Activated gamma-delta T cell (primary cell): ENCODE data around the gene CREB5.
"Not testable (repeated sequence)": the region's sequence is repeated elsewhere in the genome, so short reads cannot be mapped to it uniquely, and the experiment has no call there.

Experiments
- DNase-seq: peaks from one replicate; lab custom pipeline; 2025; lab: John Stamatoyannopoulos, UW

CREB5 gene

DNA sequence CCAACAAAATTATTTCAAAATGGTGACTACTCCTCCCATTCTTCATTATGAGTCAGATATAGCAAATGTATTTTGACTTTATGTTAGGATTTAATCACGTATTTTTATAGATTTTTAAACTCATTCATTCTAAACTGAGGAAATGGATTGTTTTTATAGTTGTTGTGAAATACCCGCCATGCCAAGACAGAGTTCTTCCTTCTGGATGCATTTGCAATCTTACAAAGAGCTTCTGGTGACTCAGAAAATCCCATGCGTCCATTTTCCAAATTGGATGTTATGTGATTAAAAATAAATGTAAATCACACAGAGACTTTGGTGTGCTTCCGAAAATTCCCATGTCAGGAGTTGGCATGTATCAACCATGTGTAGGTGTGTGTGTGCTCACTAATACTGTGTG lies 366.5 kb downstream of the CREB5 start:
- no peak for DNase-seq

DNA sequence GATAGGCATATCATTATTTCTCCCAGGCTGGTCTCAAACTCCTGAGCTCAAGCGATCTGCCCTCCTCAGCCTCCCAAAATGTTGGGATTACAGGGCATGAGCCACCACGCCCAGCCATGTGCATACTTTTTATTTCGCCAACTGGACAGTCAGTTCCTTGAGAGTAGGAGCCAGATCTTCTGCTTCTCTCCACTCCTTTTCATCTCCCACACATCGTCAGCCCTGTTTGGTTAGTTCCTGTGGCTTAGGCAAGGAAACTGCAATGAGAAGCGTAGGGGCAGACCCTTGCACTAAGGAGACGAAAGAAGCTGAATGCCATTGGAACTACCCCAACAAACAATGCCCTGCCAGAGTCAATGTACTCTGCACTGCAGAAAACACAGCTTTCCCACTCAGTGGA lies 367.6 kb downstream of the CREB5 start:
- DNase-seq = no peak

DNA sequence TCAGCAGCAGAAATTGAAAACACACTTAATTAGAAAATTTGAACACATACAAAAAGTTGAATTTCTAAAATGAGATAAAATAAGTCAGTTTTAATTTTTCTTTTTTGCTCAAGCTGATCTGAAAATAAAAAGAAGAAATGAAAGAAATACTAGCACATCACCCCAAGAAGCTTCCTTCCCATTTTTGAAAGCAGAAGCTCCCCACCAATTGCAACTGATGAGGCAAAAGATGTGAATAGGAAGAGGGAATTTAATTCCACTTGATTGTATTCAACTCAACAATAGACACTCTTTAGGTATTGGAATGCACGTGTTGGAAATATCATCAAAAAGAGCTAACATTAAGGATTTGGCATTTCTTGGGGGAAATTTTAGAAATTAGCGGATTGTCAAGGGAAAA lies 370.0 kb downstream of the CREB5 start:
- DNase-seq = no peak

DNA sequence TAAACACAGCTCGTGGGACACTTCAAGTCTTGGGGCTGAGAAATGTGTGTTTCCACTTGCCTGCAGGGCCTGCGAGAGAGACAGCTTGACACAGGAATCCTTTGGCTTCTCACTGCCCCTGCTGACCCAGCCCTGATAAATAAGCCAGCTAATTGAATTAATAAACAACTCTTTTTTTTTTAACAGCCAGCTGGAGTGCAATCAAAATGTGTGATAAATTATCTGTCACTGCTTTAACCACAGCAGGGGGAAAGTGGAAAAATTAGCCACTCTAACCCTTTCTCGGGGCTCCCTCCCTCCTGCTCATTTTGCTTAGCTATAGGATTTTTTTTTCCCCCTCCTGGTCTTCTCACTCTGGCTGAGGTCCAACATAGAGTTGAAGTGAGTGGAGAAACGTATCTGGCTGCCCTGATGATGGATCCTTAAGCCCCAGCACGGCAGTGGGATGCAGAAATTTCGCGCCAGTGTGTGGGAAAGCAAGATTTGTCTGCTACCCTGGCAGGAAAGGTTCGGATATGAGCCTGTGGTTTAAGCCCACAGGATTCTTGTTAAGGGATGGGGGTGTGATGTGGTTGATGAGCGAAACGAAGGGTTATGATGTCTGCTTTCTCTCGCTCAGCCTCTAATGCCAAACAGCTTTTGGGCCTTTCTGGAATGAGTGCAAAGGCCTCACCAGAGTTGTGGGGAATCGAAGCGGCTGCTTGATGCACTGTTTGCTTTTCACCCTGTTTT lies 372.0 kb downstream of the CREB5 start:
- DNase-seq = no peak

DNA sequence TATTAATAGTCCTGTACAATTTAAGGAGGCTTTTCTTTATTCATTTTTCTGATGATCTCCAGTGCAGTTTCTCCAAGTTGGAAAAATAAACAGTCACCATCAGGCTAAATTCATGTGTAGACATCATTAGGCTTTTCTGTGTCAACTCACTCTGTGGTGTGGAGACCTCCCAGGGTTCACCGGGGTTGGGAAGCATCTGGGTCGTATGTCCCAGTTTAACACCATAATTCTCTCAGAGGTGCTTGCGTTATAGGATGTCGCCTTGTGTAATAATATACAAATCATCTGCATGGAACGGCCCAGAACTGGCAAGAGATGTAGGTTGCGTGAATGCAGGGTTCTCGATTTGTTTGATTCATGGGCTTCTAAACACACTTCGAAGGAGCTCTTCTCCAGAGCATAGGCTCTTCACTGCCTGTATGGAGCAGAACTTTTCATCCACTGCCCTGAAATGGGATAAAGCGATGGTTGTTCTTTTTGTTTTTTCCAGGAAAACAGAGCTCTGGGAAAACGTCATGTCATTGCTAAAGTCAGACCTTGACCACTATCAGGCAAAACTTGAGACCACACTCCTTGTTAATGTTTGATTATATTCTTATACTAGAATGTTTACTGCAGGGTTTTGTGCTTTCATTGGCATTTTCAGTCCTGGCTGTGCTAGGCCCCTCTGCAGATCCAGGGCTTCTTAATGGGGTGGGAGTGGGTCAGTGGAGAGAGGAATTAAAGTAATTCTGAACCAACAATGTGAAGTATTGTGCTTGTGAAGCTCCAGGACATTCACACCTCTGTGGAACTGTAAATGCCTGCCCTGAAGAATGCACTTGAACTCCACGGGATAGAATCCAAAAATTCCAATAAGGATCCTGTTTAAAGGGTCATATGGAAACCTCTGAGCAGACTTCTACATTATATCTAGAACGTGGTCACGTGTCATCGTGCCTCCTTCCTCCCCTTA lies 373.0 kb downstream of the CREB5 start:
- DNase-seq = no peak

DNA sequence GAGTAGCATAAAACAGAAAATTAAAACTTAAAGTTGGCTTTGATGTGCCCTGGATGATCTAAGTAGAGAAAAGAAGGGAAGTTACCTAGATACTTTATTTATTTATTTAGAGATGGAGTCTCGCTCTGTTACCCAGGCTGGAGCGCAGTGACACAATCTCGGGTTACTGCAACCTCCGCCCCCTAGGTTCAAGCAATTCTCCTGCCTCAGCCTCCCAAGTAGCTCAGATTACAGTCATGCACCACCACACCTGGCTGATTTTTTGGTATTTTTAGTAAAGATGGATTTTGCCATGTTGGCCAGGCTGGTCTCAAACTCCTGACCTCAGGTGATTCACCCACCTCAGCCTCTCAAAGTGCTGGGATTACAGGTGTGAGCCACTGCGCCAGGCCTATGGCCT lies 373.8 kb downstream of the CREB5 start:
- not testable (repeated sequence) for DNase-seq

DNA sequence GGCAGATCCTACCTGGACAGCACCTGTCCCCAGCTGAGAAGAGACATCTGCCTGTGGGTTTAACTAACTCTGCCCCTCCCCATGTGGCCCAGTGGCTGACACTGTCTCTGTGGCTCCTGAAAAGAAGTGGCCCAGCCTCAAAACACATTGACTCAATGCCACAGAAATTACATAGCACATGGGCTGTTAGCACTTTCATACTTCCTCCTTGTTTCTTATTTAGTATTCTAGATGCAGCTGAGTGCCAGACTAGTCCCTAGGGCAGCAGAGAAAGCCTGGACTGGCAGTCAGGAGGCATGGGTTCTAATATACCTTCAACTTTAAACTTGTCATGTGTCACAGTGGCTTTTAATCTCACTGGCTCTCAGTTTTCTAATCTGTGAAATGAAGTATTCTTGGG lies 374.8 kb downstream of the CREB5 start:
- DNase-seq = no peak

DNA sequence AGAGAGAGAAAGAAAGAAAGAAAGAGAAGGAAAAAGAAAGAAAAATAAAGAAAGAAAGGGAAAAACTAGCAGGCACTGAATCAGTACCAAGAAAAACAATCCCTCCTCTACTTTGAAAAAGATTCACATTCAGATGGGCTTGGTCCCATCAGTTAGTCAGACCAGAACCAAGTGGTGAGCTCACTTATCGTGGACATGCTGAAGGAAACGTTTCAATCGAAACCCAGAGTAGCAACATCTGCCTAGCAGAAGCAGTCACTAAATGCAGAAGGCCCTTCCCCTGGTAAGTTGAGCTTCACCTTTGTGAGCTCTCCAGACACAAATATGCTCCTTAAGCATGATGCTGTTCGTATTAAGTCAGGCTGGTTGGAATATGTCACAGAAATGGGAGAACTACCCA lies 378.1 kb downstream of the CREB5 start:
- no peak for DNase-seq

DNA sequence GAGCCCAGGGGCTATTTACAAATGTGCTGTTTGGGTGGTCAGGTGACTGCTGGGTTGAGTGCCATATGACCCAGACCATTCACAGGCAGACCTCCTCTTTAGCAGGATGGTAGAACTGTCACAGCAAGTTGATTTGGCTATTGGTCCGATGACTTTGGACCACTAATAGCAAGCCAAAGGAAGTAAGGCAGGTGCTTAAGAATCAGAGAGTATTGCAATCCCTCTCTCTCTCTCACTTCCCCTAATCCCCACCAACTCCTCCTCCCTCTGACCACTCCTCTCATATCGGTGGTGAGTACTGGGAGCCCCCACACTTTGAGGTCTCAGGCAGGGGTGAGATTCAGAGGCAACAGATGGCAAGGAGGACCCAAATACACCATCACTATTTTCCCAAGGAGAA lies 380.5 kb downstream of the CREB5 start:
- no peak for DNase-seq

DNA sequence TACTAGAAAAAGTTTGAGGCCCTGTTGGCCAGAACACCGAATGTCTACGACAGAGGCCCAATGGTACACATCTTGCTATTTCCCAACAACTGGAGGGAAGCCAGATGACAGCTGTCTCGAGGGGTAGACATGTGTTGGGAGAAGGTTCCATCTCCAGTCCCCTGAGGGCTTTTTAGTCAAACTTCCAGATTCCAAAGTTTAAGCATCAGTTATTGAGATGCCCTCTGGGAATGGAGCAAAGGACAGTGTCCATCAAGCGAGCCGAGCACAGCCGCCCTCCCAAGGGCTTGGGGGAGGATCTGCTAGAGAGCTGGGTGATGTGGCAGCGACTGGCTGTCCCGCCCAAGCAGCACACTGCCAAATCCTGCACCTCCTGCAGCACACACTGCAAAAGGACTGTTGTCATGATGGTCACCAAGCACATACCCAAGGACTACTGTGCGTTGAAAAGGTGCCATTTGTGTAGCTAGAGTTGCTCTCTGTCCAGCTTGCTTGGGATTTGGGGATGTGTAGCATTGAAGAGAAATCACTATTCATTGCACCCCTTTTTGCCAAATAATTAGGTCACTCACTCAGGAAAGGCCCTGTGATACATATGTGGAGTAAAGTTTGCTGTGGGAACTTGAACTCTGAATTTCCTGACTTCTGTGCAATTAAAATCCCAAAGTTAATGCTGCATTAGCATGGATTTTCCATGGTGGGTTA lies 381.2 kb downstream of the CREB5 start:
- no peak for DNase-seq

DNA sequence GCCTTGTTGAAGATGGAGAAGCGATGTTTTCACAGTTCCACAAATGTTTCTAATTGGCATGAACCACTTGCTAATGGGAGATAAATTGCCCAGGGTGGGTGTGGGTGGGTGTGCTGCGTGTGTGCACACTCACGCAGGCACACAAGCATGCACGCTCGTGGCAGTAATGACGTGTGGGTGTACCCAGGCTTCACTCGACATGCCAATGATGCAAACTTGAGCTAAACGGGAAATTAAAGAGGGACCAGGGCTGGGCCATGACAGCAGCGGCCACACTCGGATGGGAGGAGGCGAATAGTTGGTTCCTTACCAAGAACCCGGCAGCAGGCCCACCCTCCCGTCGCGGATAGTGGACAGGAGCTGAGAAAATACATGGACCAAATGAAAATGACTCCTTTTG lies 386.0 kb downstream of the CREB5 start:
- no peak for DNase-seq

DNA sequence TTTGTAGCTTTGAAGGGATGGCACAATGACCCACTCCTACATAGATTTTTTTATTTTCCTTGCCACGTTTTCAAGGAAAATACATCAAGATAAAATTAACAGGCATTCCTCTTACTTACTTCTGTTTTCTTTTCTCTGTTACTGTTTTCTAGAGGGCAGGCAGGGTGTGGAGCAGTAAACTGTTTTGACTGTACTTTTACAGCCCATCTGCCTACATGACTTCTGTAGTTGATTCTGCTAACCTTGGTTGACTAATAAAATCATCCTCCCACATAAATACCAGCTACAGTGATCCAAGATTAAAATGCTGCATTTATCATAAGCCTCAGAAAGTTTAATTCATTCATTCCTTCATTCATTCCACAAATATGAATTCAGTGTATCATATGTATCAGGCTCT lies 387.3 kb downstream of the CREB5 start:
- no peak for DNase-seq

DNA sequence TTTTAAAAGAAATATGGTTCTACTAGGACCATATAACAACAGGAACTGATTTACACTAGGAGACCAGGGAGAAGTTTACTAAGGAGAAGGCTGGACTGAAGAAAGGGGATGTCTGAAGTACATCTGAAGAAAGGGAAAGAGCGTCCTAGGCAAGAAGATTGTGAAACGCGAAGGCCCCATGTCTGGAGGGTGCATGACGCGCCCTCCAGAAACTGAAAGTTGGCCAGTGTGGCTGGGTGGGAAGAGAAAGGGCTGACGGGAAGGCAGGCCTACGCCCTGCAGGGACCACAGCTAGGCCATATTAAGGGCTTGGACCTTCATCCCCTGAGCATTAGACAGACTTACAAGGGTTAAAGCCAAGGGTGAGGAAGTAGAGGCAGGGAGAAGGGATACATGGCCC lies 387.8 kb downstream of the CREB5 start:
- DNase-seq = no peak

DNA sequence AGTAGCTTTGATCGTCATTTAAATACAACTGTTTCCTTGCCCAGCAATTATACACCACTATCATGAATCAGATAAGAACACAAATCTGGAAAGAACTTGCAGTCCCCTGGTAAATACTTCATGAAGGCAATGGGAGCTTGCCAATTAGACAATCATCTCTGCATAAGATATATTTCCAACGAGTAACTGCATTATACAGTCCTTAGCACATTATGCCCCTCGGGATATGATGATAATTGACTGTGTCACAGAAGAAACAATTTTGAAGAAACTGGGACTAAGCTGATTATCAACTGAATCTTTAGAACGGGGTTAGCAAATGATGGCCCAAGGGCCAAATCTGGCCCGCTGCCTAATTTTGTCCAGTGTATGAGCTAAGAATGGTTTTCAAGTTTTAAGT lies 390.1 kb downstream of the CREB5 start:
- no peak for DNase-seq

DNA sequence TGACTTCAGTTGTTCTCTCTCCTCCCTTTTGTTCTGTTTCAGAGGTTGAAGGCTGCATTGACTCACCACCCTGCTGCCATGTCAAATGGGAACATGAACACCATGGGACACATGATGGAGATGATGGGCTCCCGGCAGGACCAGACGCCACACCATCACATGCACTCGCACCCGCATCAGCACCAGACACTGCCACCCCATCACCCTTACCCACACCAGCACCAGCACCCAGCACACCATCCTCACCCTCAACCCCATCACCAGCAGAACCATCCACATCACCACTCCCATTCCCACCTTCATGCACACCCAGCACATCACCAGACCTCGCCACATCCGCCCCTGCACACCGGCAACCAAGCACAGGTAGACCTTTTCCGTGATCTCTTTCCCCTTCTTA lies 391.8 kb downstream of the CREB5 start:
- DNase-seq = no peak

DNA sequence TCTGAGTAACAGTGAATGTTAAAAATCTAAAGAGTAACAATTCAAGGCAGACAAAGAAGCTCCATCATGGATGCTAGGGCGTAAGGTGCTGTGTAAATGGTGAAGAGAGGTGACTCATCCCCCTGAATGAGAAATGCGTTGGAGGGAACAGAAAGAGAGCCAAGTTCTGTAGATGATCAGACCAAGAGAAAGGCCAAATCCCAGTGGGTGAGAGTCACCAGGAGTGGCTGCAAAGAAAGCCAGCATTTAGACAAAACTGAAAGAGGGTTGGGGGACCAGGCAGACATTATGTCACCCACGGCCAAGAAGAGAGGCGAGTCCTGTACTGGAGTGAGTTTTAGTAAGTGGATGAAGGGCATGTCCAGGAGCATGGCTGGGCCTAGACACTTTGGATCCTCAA lies 392.7 kb downstream of the CREB5 start:
- no peak for DNase-seq

DNA sequence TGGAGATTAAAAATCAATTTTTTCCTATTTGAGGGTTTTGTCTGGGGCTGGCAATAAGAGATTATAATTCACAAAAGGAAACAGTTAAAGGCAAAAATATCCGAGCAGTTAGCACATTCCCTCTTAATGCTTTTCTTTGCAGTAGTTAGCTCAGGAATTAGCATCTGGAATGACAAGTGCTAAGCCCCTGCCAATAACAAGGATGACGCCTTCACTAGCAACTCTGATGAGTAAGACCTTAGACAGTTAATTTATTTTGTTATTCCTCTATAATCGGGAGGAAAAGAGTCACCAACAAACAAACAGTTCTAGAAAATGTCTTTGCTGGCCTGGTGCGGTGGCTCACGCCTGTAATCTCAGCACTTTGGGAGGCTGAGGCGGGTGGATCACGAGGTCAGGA lies 394.5 kb downstream of the CREB5 start:
- DNase-seq = no peak

DNA sequence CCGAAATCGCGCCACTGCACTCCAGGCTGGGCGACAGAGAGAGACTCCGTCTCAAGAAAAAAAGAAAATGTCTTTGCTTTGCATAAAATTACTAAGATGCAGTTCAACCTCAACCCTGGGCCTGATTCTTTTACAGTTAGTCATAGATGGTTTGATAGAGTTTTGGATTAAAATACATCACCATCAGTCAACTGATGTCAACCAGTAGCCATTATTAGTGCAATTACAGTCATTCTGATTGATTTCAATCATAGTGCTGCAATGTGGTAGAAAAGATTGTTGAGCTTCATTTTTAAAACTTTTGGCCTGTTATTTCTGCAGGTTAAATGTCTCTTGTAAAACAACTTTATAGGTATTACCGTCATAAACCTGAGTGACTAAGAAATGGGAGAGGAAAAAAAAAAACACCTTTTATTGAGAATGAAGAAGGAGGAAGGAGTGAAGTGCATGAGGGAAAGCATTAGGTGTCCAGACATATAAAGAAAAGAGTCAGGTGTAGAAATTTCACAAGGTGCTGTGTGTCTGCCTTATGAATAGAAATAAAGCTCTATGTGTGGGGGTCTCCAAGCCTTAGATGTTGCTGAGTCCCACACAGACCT lies 395.2 kb downstream of the CREB5 start:
- no peak for DNase-seq

DNA sequence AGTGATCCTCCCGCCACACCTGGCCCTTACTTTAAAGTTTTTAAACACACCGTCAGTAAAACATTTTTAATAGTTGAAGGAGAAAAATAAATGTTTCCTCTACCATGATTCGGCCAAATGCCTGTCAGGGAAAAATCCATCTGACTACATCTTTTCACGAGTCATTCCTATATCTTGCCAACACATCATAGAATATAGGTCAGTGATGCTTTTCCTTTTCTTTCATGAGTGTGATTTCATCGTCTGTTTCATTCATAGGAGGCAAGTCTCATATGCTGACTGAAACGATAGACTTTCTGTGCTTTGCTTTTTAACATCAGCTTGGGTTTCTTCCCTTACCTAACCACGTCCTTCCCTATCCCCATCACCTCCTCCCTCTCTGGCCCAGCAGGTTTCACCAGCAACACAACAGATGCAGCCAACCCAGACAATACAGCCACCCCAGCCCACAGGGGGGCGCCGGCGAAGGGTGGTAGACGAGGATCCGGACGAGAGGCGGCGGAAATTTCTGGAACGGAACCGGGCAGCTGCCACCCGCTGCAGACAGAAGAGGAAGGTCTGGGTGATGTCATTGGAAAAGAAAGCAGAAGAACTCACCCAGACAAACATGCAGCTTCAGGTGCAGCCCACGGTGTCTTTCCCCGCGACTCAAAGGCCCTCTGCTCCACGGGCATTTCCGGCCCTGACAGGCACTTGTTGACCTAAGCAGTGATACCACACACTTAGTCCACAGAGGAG lies 396.6 kb downstream of the CREB5 start:
- DNase-seq = no peak

DNA sequence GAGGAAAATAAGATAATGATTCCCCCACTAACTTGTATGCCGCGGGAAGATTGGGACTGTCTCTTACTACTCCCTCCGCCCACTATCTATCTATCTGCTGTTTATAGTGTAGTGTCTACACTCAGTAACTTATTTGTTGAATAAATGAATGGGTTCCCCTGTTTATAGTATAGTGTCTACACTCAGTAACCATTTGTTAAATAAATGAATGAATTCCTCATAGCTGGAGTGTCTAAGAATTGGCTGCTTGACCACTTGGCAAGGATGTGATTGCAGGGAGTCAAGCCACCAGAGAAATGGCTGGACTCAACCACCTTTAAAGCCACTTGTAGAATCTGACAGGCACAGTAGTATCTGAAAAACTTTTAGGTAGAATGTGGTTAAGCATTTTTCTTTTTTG lies 398.7 kb downstream of the CREB5 start:
- DNase-seq = no peak

DNA sequence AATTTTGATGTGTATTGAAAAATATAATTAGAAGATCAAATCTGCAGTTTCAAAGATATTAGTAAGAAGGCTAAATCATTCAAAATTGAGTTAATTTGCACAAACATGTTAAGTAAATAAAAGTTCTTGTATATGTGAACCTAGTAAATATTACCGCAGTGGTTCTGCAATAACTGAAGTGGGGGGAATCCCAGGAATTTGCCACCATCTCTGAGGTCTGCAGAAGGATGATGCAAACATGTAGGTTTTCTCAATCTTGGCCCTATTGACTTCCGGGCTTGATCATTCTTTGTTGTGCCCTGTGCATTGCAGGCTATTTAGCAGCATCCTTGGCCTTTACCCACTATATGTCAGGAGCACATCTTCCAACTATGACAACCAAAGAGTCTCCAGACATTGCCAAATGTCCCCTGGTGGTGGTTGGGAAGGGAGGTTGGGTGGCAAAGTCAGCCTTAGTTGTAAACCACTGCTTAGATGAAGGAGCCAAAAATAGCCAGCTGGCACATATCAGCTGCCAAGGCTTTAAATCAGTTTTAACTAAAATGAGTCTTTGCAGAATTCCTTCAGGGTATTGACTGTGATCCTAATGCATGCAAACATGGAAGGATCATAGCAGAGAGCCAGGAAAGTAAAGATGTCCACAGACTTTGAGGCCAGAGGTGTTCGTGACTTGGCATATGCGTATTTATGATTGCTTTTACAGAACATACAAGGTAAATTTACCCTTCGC lies 399.5 kb downstream of the CREB5 start:
- DNase-seq = no peak
